Posterior cingulate gyrus (tissue), 11 donors: Measurements from ENCODE around the gene TPRG1L.
"Not testable (repeated sequence)": the region's sequence is repeated elsewhere in the genome, so short reads cannot be mapped to it uniquely, and the experiment has no call there.

Experiments used
- DNase-seq, 10 donors: peaks; one replicate each; pipeline versions ENCODE4 v3.0.0 to v3.0.0-alpha.2; 2020 to 2021; ENCODE audit warnings: mixed read lengths in 3 of 10
- intact Hi-C: fragments of 100-400 bp; cut with DNase I; formaldehyde crosslinking; loops from one replicate; pipeline ENCODE4 v1.15.1; 2023

TPRG1L gene

DNA sequence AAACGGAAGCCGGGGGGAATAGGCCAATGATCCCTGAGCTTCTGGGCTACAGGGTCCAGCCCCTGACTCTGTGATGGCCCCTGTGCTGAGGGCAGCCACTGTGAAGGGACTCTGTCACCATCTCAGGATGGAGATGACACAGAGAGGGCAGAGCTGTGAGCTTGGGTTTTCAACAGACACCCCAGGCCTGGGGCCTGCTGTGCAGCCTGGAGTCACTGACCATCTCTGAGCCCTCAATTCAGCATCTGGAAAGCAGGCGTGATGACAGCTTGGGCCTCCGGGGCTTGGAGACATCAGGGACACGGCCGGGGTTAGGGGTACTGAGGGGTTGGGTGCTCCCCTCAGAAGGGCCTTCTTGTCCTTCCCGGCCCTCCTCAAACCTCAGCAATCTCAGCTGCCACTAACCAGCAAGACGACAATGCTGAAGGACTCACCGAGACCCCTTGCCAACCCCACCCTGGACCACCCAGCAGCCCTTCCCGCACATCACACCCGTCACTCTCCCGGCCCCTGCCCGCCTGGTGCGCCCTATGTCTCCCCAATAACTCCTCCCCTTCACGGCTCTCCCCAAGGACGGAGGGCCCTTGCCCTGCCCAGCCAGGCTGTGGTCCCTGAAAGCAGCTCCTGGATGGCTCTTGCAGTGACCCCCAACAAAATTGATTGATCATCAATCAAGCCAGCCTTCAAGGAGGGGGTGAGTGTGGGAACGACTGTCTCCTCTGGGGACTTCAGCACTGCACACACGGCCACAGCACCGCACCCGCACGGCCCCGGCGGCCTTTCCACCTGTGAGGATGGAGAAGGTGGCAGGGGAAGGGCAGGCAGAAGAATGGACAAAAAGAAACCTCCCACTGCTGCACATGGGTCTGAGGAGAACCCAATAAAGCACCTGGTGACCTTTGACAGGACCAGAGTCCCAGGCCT lies 17.8 kb upstream of the TPRG1L start:
- no peak for DNase-seq
- intact Hi-C loops, result no loop called here

DNA sequence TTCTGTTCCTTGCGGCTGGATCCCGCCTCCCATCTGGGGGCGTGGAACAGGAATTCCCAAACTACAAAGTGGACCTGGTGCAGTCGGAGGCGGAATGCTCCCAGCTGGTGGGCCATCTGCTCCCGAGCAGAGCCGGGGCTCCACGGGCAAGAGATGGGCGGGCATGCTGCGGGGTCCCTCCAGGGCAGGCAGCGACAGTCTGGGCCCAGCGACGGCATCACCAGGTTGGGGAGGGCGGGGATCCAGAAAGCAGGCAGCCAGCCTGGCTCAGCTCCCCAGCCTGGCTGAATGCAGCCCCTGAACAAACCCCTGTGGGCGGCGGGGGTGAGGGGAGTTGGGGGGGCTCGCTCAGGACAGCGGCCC lies 17.1 kb upstream of the TPRG1L start:
- intact Hi-C loops, result no loop called here

DNA sequence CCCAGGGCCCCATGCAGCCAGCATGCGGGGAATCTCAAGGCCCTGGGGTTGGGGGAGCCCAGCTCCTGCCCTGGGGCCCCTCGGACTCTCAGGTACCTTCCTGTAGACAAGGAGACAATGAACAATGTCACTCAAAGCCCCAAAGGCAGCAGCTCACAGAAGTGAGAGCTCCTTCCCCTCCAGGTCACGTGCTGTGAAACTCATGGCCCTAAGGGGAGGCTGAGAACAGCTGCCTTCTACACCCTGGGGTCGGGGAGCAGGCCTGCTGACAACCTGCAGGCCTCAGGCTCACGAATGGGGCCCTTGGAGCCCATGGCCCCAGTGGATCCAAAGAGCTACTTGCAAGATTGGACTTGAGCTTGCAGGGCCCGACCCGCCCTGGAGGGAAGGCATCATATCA lies 16.7 kb upstream of the TPRG1L start:
- intact Hi-C loops, result no loop called here

More for the DNA sequence above, 17.1 kb upstream of the TPRG1L start:
- peak in 1 of 10 donors; percentile 32 for DNase-seq

DNA sequence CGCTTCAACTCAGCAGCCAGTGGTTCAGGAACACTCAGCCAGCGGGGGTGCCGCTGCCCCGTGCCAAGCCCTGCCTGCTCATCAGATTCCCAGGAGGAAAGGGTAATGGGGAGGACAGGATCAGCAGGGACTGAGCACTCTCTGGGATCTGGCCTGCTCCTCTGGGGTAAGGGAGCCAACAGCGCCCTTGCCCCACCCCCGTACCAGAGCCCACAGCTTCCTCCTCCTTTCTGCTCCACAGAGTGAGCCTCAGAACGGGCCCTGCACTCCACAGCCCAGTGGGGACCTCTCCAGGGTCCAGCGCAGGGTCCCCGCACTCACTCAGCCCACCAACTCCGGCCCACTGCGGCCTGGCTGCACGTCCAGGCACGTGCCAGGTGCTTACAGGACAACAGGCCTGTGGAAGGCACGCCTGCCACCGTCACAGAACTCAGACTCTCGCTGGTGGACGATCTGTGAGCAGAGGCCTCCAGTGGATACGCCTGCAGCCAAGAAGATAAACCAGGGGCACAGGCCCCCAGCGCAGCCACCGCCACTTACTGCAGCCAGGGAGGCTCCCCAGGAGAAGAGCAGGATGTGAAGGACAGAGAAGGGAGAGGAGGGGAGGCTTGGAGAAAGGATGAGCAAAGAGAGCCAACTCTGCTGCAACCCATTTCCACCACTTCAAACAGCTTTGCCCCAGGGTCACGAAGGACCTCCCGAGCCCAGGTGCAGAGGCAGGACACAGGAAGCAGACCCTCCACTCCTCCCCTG lies 15.6 kb upstream of the TPRG1L start:
- no peak for DNase-seq
- intact Hi-C loops, result no loop called here

More for the DNA sequence above, 16.7 kb upstream of the TPRG1L start:
- no peak for DNase-seq

DNA sequence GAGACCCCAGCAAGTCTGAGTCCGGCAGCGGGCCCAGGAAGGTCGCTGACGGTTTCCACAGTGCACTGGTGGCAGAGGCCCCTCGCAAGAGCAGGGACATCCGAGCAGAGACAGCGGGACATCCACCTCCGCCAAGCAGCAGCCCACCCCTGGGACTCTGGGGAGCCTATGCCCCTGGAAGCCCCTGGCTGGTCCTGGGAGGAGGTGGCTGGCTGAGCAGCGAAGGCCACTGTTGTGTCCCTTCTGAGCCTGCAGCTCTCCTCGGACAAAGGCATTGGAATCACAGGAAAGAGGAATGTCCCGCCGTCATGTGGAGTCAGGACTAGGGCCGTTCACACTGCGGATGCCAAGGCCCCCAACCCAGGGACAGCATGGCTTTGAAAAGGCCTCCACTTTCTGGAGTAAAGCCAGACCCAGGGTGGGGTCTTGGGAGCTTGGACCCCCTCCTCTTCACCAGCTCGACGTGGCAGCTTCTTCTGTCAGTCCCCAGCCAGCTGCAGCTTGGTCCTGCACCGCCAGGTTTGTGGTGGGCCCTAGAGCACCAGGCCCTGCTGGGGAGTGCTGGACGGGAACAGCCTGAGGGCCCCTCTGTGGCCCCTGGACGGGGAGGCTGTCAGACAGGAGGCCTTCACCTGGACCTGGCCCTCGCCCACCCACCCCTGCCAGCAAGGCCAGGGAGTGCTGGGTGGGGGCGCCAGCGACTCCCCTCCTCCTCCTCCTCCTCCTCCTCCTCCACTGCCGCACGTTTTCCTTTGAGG lies 14.9 kb upstream of the TPRG1L start:
- DNase-seq, result no peak
- intact Hi-C loops, result no loop called here

DNA sequence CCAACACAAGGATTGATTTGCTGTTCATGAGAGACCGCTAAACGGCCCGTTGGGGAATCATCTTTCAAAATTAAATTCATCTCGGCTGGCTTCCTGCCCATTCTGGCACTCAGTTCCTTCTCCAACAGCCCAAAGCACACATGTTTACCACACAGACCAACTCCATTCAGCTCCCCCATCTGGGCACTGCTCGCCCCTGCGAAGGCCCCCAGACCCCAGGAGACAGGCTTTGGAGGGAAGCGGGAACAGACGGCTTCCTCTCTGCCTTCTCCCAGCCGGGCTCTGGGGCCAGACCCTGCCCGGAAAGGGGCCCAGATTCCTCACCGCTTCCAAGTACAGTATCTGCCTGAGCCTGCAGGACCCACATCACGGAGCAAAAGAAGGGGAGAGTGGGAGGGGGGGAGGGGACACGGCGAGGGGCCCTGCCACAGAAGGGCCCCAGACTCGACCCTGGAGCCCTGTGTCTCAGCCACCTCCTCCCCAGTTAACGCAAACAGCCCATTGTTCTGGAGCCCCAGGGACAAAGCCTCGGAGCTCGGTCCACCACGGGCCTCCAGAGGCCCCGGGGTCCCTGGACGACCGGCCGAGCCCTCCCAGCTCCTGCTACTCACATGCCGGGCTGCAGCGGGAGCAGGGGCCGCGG lies 14.2 kb upstream of the TPRG1L start:
- intact Hi-C loops, result no loop called here
- no peak for DNase-seq

DNA sequence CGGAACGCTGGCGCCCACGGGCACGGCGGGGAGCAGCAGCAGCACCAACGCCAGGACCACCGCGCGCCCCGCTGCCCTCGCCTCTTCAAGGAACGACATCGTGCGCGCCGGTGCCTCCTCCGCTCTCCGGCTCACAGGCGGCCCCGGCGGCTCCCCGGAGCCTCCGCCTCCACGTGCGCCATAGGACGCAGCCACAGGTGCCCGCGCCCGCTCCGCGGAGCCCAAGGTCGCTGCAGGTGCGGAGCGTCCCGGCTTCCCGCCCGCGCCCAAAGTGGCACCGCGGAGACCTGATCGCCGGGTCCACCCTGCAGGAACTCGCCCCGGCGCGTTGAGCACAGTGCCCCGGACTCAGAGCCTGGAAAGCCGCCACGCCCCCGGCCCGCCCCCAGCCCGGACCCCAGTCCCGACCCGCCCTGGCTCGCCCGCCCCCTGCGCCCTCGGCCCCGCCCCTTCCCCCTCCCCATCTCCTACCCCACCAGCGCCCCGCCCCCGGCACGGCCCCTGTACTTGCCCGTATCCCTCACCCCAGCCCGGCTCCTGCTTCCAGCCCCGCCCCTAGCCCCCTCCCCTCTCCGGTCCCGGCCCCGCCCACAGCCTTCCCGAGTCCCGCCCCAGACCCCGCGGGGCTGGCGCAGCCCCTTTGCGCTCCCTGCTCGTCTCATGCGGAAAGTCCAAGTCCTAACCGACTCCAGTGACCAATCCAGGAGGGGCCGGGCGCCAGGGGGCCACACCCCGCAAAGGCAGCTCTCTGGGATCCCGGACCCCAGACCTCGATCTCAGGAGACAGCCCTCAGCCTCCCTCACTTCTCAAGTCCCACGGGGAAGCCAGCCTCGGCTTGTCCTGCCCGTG lies 13.4 kb upstream of the TPRG1L start, which contains the start of gene MEGF6:
TSS of gene MEGF6 (minus strand) at position 339 of the 850 bp plus-strand sequence. CDS start at position 99, 240 bp downstream.
- intact Hi-C loops, result no loop called here
- DNase-seq, result peak in 2 of 10 donors; percentile 26 to 32

DNA sequence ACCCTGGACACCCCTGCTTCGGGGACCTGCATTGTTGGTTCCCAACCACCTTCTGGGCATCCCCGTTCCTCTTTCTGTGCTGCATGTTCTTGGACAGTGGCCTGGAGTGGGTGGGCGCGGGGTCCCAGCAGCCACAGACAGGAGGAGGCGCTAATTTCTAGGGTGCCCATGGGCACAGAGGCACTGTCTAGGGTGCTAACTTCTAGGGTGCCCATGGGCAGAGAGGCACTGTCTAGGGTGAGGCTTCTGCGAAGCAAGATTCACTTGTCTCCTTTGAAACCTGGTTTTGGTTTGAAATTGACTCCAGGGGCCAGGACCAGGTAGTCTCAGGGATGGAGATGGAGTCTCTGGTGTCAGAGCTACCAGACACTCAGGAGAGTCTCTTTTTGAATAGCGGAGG lies 12.7 kb upstream of the TPRG1L start:
- intact Hi-C loops, result no loop called here
- no peak for DNase-seq

DNA sequence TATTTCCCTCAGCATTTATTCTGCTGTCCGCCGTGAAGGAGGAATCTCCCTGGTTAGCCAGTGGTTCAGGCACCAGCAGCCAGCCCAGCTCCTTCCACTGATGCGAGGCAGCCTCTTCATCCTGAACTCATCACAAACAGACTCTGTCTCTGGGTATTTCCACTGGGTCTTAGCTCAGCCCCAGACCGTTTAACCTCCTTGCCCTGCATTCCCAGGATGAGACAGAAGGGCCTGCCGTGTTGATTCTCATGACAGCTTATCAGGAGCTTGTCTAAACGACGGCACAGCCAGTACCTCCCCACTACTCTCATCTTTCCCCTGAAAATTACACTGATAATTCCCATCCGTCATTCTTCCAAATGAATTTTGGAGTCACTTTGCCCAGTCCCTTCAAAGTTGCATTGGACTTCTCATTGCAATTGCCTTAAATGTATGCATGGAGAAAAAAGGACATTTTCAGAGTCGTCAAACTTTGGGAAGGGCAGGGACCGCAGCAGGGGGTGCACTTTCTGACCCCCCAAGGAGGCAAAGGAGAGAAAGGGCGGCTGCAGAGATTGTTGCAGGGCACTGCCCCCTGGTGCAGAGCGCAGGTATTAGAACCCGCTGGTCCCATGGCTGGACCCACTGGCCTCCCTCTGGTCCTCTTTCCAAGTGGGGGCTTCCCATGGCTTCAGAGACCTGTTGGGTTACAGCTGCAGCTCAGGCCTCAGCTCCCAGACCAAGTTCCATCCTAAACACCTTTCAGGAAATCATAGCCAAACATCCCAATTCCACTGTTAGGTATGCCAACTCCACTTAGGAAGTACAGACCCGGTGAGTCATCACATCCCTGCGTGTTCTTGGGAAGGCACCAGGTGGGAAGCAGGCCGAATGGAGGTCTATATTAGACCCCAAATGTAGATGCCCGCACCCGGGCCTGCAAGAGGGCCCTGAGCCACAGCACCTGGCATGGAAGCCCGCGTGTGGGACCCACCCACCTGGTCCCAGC lies 9.8 kb upstream of the TPRG1L start:
- intact Hi-C loops, result loop anchor here (5.0 kb wide), 1 partner anchor 163 kb away; the partner anchor contains the start of gene ARHGEF16
- DNase-seq, result no peak

DNA sequence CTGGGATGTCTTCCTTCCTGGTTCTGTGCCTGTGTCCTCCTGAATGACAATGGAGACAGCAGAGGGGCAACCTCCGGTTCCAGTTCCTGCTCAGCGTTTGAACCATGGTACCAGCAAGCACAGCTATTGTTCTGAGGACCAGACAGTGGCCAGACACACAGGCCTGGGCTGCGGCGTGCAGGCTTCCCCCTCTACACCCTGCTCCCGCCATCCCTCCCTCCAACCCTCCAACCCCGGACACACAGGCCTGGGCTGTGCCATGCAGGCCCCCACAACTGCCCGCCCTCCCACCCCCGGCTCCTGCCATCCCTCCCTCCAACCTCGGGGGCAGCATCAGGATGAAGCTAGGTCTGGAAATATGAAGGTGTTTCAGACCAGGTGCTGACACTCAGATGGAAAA lies 8.0 kb upstream of the TPRG1L start:
- intact Hi-C loops, result loop anchor here (5.0 kb wide), 1 partner anchor 165 kb away; the partner anchor contains the start of gene ARHGEF16
- no peak for DNase-seq

DNA sequence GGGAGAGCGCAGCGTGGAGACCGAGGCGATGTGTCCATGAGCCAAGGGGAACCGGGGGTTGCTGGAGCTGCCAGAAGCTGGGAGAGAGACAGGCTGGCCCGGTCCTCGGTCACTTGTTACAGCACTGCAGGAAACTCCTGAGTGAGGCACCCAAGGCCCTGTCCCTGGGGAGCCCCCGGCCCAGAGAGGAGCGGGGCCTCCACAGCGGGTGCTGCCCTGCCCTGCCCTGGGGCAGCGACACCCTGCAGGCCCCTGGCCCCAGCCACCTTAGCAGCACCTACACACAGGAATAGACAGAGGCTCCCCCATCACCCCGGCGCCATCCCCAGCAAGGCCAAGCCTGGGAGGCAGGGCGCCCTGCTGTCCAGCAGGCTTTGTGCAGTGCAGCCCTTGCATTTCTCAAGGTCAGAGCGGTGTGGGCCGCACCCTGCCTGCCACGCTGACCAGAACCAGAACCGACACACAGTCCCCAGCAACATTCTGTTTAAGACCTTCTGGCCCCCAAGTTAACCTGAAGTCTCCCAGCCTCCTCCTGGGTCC lies 6.9 kb upstream of the TPRG1L start:
- intact Hi-C loops, result loop anchor here (5.0 kb wide), 1 partner anchor 166 kb away; the partner anchor contains the start of gene ARHGEF16
- no peak for DNase-seq

DNA sequence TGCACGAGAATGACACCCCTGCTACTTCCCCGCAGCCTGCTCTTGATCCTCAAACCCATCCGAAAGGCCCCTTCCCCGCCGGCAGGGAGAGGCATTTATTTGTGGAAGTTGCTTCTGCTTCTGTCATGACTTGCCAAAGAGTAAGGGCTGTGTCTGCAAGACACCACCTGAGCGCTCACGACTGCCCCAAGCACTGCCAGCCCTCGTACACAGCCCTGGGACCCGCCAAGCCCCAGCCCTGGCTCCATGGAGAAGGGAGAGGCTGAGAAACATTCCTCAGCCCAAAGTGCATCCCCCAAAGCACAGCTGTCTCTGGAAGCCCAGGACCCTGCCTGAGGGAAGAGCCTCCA lies 6.3 kb upstream of the TPRG1L start:
- DNase-seq, result no peak
- intact Hi-C loops, result loop anchor here (5.0 kb wide), 1 partner anchor 166 kb away; the partner anchor contains the start of gene ARHGEF16

DNA sequence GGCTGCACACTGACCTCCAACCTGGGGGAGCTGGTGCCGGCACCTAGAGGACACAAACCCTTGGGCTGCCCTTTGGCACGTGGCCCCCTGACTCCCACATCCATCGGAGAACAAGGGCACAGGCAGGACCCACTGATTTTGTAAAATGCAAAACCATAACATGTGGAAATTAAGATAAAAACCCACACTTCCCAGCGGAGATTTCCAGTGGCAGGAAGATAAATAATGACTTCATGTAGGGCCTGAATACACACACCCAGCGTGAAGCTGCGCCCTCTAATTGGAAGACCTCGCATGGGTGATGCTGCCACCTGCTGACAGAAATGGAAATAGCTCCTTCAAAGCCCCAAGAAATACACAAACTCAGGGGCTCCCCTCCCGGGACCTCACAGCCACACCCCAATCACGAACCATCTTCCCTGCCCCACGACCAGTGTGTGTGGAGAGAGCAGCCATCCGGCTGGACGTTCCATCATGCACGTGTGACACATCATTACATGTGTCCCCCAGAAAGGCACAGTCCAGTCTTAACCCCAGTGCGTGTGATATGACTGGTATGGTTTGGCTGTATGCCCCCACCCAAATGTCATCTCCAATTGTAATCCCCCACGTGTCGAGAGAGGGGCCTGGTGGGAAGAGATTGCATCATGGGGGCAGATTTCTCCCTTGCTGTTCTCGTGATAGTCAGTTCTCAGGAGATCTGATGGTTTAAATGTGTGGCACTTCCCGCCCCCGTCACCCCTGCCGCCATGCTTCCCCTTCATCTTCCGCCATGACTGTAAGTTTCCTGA lies 5.7 kb upstream of the TPRG1L start:
- peak in 7 of 10 donors; percentile 52 to 94 (median 70) for DNase-seq
- intact Hi-C loops, result loop anchor here (1.0 to 5.0 kb wide), 3 partner anchors 54 to 167 kb away; partner anchors contain the start of gene ARHGEF16

DNA sequence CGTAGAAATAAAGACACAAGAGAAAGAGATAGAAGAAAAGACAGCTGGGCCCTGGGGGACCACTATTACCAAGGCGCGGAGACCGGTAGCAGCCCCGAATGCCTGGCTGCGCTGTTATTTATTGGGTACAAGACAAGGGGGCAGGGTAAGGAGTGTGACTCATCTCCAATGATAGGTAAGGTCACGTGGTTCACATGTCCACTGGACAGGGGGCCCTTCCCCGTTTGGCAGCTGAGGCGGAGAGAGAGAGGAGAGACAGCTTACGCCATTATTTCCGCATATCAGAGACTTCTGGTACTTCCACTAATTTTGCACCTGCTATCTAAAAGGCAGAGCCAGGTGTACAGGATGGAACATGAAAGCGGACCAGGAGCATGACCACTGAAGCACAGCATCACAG lies 4.1 kb upstream of the TPRG1L start:
- DNase-seq, result no peak
- intact Hi-C loops, result loop anchor here (10.0 kb wide), 1 partner anchor 104 kb away; no protein-coding TSS in a partner anchor

DNA sequence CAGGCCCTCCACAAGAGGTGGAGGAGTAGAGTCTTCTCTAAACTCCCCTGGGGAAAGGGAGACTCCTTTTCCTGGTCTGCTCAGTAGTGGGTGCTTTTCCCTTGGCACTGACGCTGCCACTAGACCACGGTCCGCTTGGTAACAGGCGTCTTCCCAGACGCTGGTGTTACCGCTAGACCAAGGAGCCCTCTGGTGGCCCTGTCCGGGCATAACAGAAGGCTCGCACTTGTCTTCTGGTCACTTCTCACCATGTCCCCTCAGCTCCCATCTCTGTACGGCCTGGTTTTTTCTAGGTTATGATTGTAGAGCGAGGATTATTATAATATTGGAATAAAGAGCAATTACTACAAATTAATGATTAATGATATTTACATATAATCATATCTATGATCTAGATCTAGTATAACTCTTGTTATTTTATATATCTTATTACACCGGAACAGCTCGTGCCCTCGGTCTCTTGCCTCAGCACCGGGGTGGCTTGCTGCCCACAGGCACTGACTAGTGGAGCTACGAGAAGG lies 3.6 kb upstream of the TPRG1L start:
- peak in 5 of 10 donors; percentile 40 to 92 (median 51) for DNase-seq
- intact Hi-C loops, result loop anchor here (10.0 kb wide), 1 partner anchor 104 kb away; no protein-coding TSS in a partner anchor

DNA sequence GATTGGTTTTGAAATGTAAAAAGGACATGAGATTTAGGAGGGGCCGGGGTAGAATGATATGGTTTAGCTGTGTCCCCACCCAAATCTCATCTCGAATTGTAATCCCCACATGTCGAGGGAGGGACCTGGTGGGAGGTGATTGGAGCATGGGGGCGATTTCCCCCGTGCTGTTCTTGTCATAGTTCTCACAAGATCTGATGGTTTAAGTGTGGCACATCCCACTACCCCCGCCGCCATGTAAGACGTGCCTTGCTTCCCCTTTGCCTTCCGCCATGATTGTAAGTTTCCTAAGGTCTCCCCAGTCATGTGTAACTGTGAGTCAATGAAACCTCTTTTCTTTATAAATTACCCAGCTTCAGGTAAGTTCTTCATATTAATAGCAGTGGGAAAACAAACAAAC lies 2.7 kb upstream of the TPRG1L start:
- intact Hi-C loops, result loop anchor here (10.0 kb wide), 1 partner anchor 103 kb away; no protein-coding TSS in a partner anchor

More for the DNA sequence above, 2.7 kb upstream of the TPRG1L start:
- not testable (repeated sequence) for DNase-seq
